HG03108 (cell line): ENCODE data around the gene SIPA1L3.
"Not testable (repeated sequence)": the region's sequence is repeated elsewhere in the genome, so short reads cannot be mapped to it uniquely, and the experiment has no call there.

Experiments used
- ATAC-seq: cut with Tn5 transposase; IDR thresholded peaks from one replicate; pipeline ENCODE4 v1.9.1; 2021; ENCODE audit warnings: moderate library complexity; ENCODE audit not compliant: unreplicated experiment

Gene SIPA1L3

GRCh38 chr19:38063928-38064327, 156.9 kb downstream of the SIPA1L3 start:
- no peak for ATAC-seq

GRCh38 chr19:38064661-38065425, 157.8 kb downstream of the SIPA1L3 start:
- no peak for ATAC-seq

- ATAC-seq = not testable (repeated sequence)
These were observed 158.8 kb downstream of the SIPA1L3 start for GRCh38 chr19:38065775-38066174.

GRCh38 chr19:38068826-38069225, 161.8 kb downstream of the SIPA1L3 start:
- ATAC-seq = no peak

GRCh38 chr19:38070573-38070972, 163.6 kb downstream of the SIPA1L3 start:
- no peak for ATAC-seq

- ATAC-seq = not testable (repeated sequence)
These were observed 164.0 kb downstream of the SIPA1L3 start for GRCh38 chr19:38071054-38071453.

- ATAC-seq = no peak
These were observed 164.6 kb downstream of the SIPA1L3 start for GRCh38 chr19:38071647-38072046.

GRCh38 chr19:38072776-38073750, 166.1 kb downstream of the SIPA1L3 start:
- no peak for ATAC-seq

- ATAC-seq = no peak
These were observed 167.1 kb downstream of the SIPA1L3 start for GRCh38 chr19:38073841-38074685.

- no peak for ATAC-seq
These were observed 169.3 kb downstream of the SIPA1L3 start for GRCh38 chr19:38076337-38076736.

GRCh38 chr19:38078302-38078930, 171.4 kb downstream of the SIPA1L3 start:
- ATAC-seq = no peak

GRCh38 chr19:38079926-38080380, 172.9 kb downstream of the SIPA1L3 start:
- ATAC-seq = peak; percentile 82

GRCh38 chr19:38081547-38082255, 174.7 kb downstream of the SIPA1L3 start:
- ATAC-seq = no peak

- ATAC-seq = no peak
These were observed 175.5 kb downstream of the SIPA1L3 start for GRCh38 chr19:38082256-38083118.

GRCh38 chr19:38084196-38084595, 177.2 kb downstream of the SIPA1L3 start:
- ATAC-seq = no peak

- ATAC-seq = no peak
These were observed 182.4 kb downstream of the SIPA1L3 start for GRCh38 chr19:38089440-38089839.

GRCh38 chr19:38093154-38093553, 186.1 kb downstream of the SIPA1L3 start:
- ATAC-seq = no peak

GRCh38 chr19:38093587-38093986, 186.6 kb downstream of the SIPA1L3 start:
- ATAC-seq = no peak
